IMR-90 (cell line): ENCODE measurements around the gene ZNF432. TPM values are rescaled to one million over a fixed set of nuclear protein-coding genes. Genes with fewer than 3 reads are reported as not detected.

Source experiments
- ATAC-seq: fragments of 200-7000 bp; cut with Tn5 transposase; 2 replicates; pipeline ENCODE4 v1.9.1; 2020; ENCODE audit warnings: low read depth, mild to moderate bottlenecking, moderate library complexity
- BruUV-seq: library from RNA; stranded (reverse); fragments of 400-500 nt; replicated peaks from 2 replicates; lab custom pipeline; 2021; lab: Mats Ljungman, UMichigan
- CTCF ChIA-PET: fragments of 300-600 bp; formaldehyde crosslinking; extraction: SDS; loops from one replicate; lab custom pipeline; 2021; ENCODE audit warnings: antibody characterized with exemption; lab: Yijun Ruan, JAX
- POLR2A ChIA-PET: fragments of 300-600 bp; sonication (Branson Sonifier 250); formaldehyde crosslinking; loops from one replicate; lab custom pipeline; 2022; ENCODE audit warnings: antibody characterized with exemption; ENCODE audit not compliant: unreplicated experiment; lab: Charles Lee
- DNase-seq: peaks from one replicate; pipeline ENCODE4 v3.0.0; 2013
- H2AFZ ChIP-seq: replicated peaks from 2 replicates; pipeline ENCODE3; 2013; ENCODE audit warnings: low read length, mild to moderate bottlenecking; ENCODE audit not compliant: poor library complexity
- H2AK5ac ChIP-seq: 2 replicates; pipeline ENCODE4 v1.6.1; 2013; ENCODE audit warnings: low read depth, low read length, inconsistent platforms
- H2AK9ac ChIP-seq: replicated peaks from 2 replicates; pipeline ENCODE3; 2013; ENCODE audit warnings: mild to moderate bottlenecking, low read depth, low read length, moderate library complexity; ENCODE audit not compliant: poor library complexity
- H2BK120ac ChIP-seq: 2 replicates; pipeline ENCODE4 v1.6.1; 2013; ENCODE audit warnings: low read depth, low read length, inconsistent platforms
- H2BK15ac ChIP-seq: 3 replicates; pipeline ENCODE4 v1.6.1; 2013; ENCODE audit warnings: low read depth, low read length, inconsistent platforms
- H2BK20ac ChIP-seq: 2 replicates; pipeline ENCODE4 v1.6.1; 2013; ENCODE audit warnings: low read depth, mild to moderate bottlenecking, inconsistent platforms, low read length, moderate library complexity
- H2BK5ac ChIP-seq: 2 replicates; pipeline ENCODE4 v1.6.1; 2013; ENCODE audit warnings: mild to moderate bottlenecking, low read depth, low read length, inconsistent platforms; ENCODE audit not compliant: poor library complexity, severe bottlenecking
- H3K14ac ChIP-seq: replicated peaks from 2 replicates; pipeline ENCODE4 v1.6.1; 2013; ENCODE audit warnings: low read depth, low read length, inconsistent platforms
- H3K18ac ChIP-seq: 2 replicates; pipeline ENCODE4 v1.6.1; 2013; ENCODE audit warnings: low read depth, low read length, control low read depth
- H3K23ac ChIP-seq: 2 replicates; pipeline ENCODE4 v1.6.1; 2013; ENCODE audit warnings: low read depth, low read length, inconsistent platforms
- H3K27ac ChIP-seq: 2 replicates; pipeline ENCODE4 v1.5.1; 2013; ENCODE audit warnings: mild to moderate bottlenecking, control low read depth, low read length; ENCODE audit not compliant: insufficient read depth
- H3K27me3 ChIP-seq: 2 replicates; pipeline ENCODE4 v1.6.1; 2013; ENCODE audit warnings: low read length; ENCODE audit not compliant: control insufficient read depth, insufficient read depth
- H3K36me3 ChIP-seq: 2 replicates; pipeline ENCODE4 v1.6.1; 2013; ENCODE audit warnings: low read length, mixed read lengths; ENCODE audit not compliant: control insufficient read depth, insufficient read depth
- H3K4ac ChIP-seq: 2 replicates; pipeline ENCODE4 v1.6.1; 2013; ENCODE audit warnings: low read depth, low read length, inconsistent platforms
- H3K4me1 ChIP-seq: 2 replicates; pipeline ENCODE4 v1.6.1; 2013; ENCODE audit warnings: low read length, mixed read lengths; ENCODE audit not compliant: control insufficient read depth, insufficient read depth
- H3K4me2 ChIP-seq: 2 replicates; pipeline ENCODE4 v1.6.1; 2013; ENCODE audit warnings: low read depth, mild to moderate bottlenecking, control low read depth, low read length, moderate library complexity
- H3K4me3 ChIP-seq: 2 replicates; pipeline ENCODE4 v1.5.1; 2013; ENCODE audit warnings: low read depth, mild to moderate bottlenecking, control low read depth, low read length, moderate library complexity; ENCODE audit not compliant: insufficient read depth
- H3K56ac ChIP-seq: 2 replicates; pipeline ENCODE4 v1.6.1; 2013; ENCODE audit warnings: low read length, inconsistent platforms; ENCODE audit not compliant: insufficient read depth; ENCODE audit errors: extremely low read depth
- H3K79me1 ChIP-seq, 2 experiments: 2 replicates each; pipeline ENCODE4 v1.6.1; 2013; ENCODE audit warnings: low read length in 2 of 2, inconsistent platforms in 1 of 2, low read depth in 1 of 2
- H3K9ac ChIP-seq: 2 replicates; pipeline ENCODE4 v1.6.1; 2013; ENCODE audit warnings: low read depth, low read length, control low read depth
- H3K9me1 ChIP-seq: 2 replicates; pipeline ENCODE4 v1.6.1; 2013; ENCODE audit warnings: low read length, inconsistent platforms; ENCODE audit not compliant: insufficient read depth
- H3K9me3 ChIP-seq: 2 replicates; pipeline ENCODE4 v1.6.1; 2013; ENCODE audit warnings: low read length; ENCODE audit not compliant: control insufficient read depth, insufficient read depth
- H4K20me1 ChIP-seq: 2 replicates; pipeline ENCODE4 v1.6.1; 2013; ENCODE audit warnings: low read length, inconsistent platforms; ENCODE audit not compliant: insufficient read depth
- H4K5ac ChIP-seq: 2 replicates; pipeline ENCODE4 v1.6.1; 2013; ENCODE audit warnings: mild to moderate bottlenecking, low read depth, low read length, control low read depth
- H4K8ac ChIP-seq, 2 experiments: 2 replicates each; pipeline ENCODE4 v1.6.1; 2013; ENCODE audit warnings: low read depth in 2 of 2, low read length in 2 of 2, control low read depth in 1 of 2, inconsistent platforms in 1 of 2
- H4K91ac ChIP-seq: 2 replicates; pipeline ENCODE4 v1.6.1; 2013; ENCODE audit warnings: low read depth, low read length, inconsistent platforms; ENCODE audit not compliant: insufficient read depth
- BHLHE40 ChIP-seq: fragments of 150-350 bp; IDR thresholded peaks from 2 replicates; pipeline ENCODE4 v1.6.1; 2016; ENCODE audit warnings: mild to moderate bottlenecking, low read depth, low read length
- CEBPB ChIP-seq: IDR thresholded peaks from 2 replicates; pipeline ENCODE4 v1.6.1; 2012; ENCODE audit warnings: low read depth, low read length, improper control_type of control experiment
- CHD1 ChIP-seq: IDR thresholded peaks from 2 replicates; pipeline ENCODE4 v1.6.1; 2012; ENCODE audit warnings: low read depth, low read length, improper control_type of control experiment
- CTCF ChIP-seq: conservative IDR thresholded peaks from 2 replicates; pipeline ENCODE4 v1.5.1; 2012; ENCODE audit warnings: mild to moderate bottlenecking, low read depth, low read length, improper control_type of control experiment
- ELK1 ChIP-seq: fragments of 150-350 bp; IDR thresholded peaks from 2 replicates; pipeline ENCODE4 v1.6.1; 2016; ENCODE audit warnings: low read depth, mild to moderate bottlenecking, low read length, moderate library complexity, borderline replicate concordance
- FOS ChIP-seq: fragments of 150-350 bp; IDR thresholded peaks from 2 replicates; pipeline ENCODE4 v1.6.1; 2016; ENCODE audit warnings: low read depth, low read length
- MAFK ChIP-seq: IDR thresholded peaks from 2 replicates; pipeline ENCODE4 v1.6.1; 2012; ENCODE audit warnings: low read depth, low read length, improper control_type of control experiment
- MAZ ChIP-seq: IDR thresholded peaks from 2 replicates; pipeline ENCODE4 v1.6.1; 2012; ENCODE audit warnings: low read depth, mild to moderate bottlenecking, low read length, improper control_type of control experiment, moderate library complexity, borderline replicate concordance
- MXI1 ChIP-seq: IDR thresholded peaks from 2 replicates; pipeline ENCODE4 v1.6.1; 2012; ENCODE audit warnings: low read depth, mild to moderate bottlenecking, low read length, moderate library complexity, borderline replicate concordance
- NFE2L2 ChIP-seq: fragments of 150-350 bp; IDR thresholded peaks from 2 replicates; pipeline ENCODE4 v1.6.1; 2016; ENCODE audit warnings: low read depth, mild to moderate bottlenecking, low read length
- POLR2A ChIP-seq: IDR thresholded peaks from 2 replicates; pipeline ENCODE4 v1.6.1; 2012; ENCODE audit warnings: mild to moderate bottlenecking, low read depth, low read length
- RAD21 ChIP-seq: IDR thresholded peaks from 2 replicates; pipeline ENCODE4 v1.6.1; 2012; ENCODE audit warnings: low read length, improper control_type of control experiment
- RCOR1 ChIP-seq: IDR thresholded peaks from 2 replicates; pipeline ENCODE4 v1.6.1; 2012; ENCODE audit warnings: mild to moderate bottlenecking, low read length, improper control_type of control experiment; ENCODE audit not compliant: insufficient replicate concordance
- RFX5 ChIP-seq: IDR thresholded peaks from 2 replicates; pipeline ENCODE4 v1.8.0; 2012; ENCODE audit warnings: low read depth, mild to moderate bottlenecking, low read length, moderate library complexity
- SMC3 ChIP-seq: fragments of 150-350 bp; IDR thresholded peaks from 2 replicates; pipeline ENCODE4 v1.6.1; 2016; ENCODE audit warnings: low read depth, mild to moderate bottlenecking, antibody characterized with exemption, low read length, moderate library complexity
- USF2 ChIP-seq: fragments of 150-350 bp; IDR thresholded peaks from 2 replicates; pipeline ENCODE4 v1.6.1; 2017; ENCODE audit warnings: mild to moderate bottlenecking, antibody characterized with exemption, low read length, low read depth
- WGBS, 2 experiments: methylation state at CpG; one replicate each; pipeline versions ENCODE4 v1.1.5 to v1.1.7; 2013; ENCODE audit warnings: missing lambda C conversion rate in 2 of 2; ENCODE audit not compliant: insufficient read length in 1 of 2; ENCODE audit errors: extremely low coverage in 2 of 2; 5-methylcytosine and 5-hydroxymethylcytosine counted together
- dilution Hi-C: fragments of 300-500 bp; cut with HindIII; formaldehyde crosslinking; loops from one replicate; pipeline ENCODE4 v1.14.3; 2018; ENCODE audit warnings: low sequenced_read_pairs; ENCODE audit not compliant: unreplicated experiment
- in situ Hi-C: fragments of 300-500 bp; cut with MboI; formaldehyde crosslinking; loops from 3 replicates; pipeline ENCODE4 v1.14.3; 2019; ENCODE audit warnings: low sequenced_read_pairs, inconsistent platforms, mixed read lengths
- intact Hi-C: fragments of 100-400 bp; cut with micrococcal nuclease; formaldehyde crosslinking; loops from 2 replicates; pipeline ENCODE4 v1.10.0; 2022
- polyA plus RNA-seq, 3 experiments: library from polyadenylated mRNA; depleted of rRNA; stranded (reverse); fragments of >200 nt; gene quantifications; 2 replicates each; pipeline ENCODE4 v1.2.3, GENCODE V29; 2012; ENCODE audit warnings: low replicate concordance in 1 of 3
- total RNA-seq: library from RNA; depleted of rRNA; stranded (reverse); fragments of >200 nt; gene quantifications from 2 replicates; pipeline ENCODE4 v1.2.3, GENCODE V29; 2012

The ZNF432 gene
- total and polyA plus RNA-seq, 2 of the 4 experiments (the other 2 are of a cell fraction): 4.5 to 12.4 TPM

GRCh38 chr19:52028780-52029123, 19.9 kb downstream of the ZNF432 start:
- intact Hi-C loops (no loop called here), in situ Hi-C loops (no loop called here), dilution Hi-C loops (no loop called here)
- Histone ChIP-seq H3K36me3 (peaks cover 14% of the 10 kb centered on the region), H4K5ac (peak overlapping the region; percentile 39; the same call in 1 of the 2 replicates), H2BK5ac (peak overlapping the region; percentile 88), H3K56ac (0 out of 2 replicates have a peak overlapping the region, but pooled peaks have one; percentile 55), H3K27ac (peak overlapping the region; percentile 92), H3K14ac (peak overlapping the region; percentile 84), H2BK120ac (no peak overlapping the region), H3K4me2 (peak overlapping the region; percentile 94), H3K23ac (peak overlapping the region; percentile 55; the same call in 1 of the 2 replicates), H3K27me3 (no peaks in the 10 kb centered on the region), H2AFZ (peak overlapping the region; percentile 96), H3K79me1 (peaks cover 9 to 19% of the 10 kb centered on the region in 2 experiments), H3K9ac (peak overlapping the region; percentile 93), H3K4ac (peak overlapping the region; percentile 83), H2BK20ac (no peak overlapping the region), H3K18ac (no peak overlapping the region), H4K8ac (peak overlapping the region; percentile 30 to 88), H3K9me3 (peaks cover 23% of the 10 kb centered on the region), H3K4me1 (peaks cover 4% of the 10 kb centered on the region; the same call in 1 of the 2 replicates), H4K20me1 (no peaks in the 10 kb centered on the region), H4K91ac (peak overlapping the region; percentile 41), H2BK15ac (0 out of 3 replicates have a peak overlapping the region, but pooled peaks have one; percentile 3), H3K4me3 (peak overlapping the region; percentile 88), H3K9me1 (no peaks in the 10 kb centered on the region), H2AK5ac (no peak overlapping the region), H2AK9ac (peak overlapping the region; percentile 76)
- BruUV-seq: no TSS peak
- no peak for DNase-seq
- TF ChIP-seq MAZ (no peak), ELK1 (no peak), RCOR1 (no peak), NFE2L2 (no peak), CTCF (no peak), SMC3 (no peak), POLR2A (no peak), USF2 (no peak), MXI1 (no peak), FOS (no peak), MAFK (no peak), BHLHE40 (no peak), RAD21 (no peak), RFX5 (no peak), CHD1 (no peak), CEBPB (no peak)
- ATAC-seq: peak; percentile 40
- no CpG with 5 or more reads among the region's 5 CpGs for WGBS, 2 experiments
- POLR2A ChIA-PET: interaction anchor here (1.0 kb wide), 1 partner anchor 19 kb away, joined by 3 read pairs; no protein-coding TSS in a partner anchor
- CTCF ChIA-PET: no interaction called here
